Measurements from ENCODE around the gene KIAA0408. TPM values are rescaled to one million over a fixed set of nuclear protein-coding genes. Genes with fewer than 3 reads are reported as not detected.

Gene KIAA0408
- total and polyA plus RNA-seq, 2 experiments from 2014 or later, result 1.1 to 3.2 TPM

DNA sequence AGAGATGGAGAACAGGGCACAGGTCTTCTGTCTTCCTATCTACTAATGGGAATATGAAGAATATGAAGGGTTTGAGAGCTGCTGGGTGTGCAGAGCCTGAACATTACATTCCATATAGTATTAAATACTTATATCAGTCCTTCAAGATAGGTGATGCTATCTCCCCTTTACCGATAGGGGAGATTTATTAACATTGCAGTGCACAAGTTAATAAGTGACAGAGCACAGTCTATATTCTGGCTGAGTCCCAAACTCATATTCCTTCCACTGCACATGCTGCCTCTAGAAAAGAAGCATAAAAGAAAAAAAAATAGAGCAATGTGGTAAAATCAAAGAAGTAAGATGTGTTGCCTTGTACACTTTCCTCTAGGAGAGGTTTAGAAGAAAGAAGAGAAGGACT lies 18.5 kb upstream of the KIAA0408 start:
- H3K9me2 ChIP-seq (ENCODE audit: insufficient read depth), result no peaks in the 10 kb centered on the region
- H3F3A ChIP-seq (ENCODE audit: insufficient read depth), result 0 out of 2 replicates have a peak, but pooled peaks cover 7% of the 10 kb centered on the region
- H3K4me3 ChIP-seq, result no peak overlapping the region
- H3K27ac ChIP-seq, result no peak overlapping the region
- H3K9me3 ChIP-seq (ENCODE audit: low read depth), result no peaks in the 10 kb centered on the region
- no peak for DNase-seq
- TF ChIP-seq EZH2 (IDR thresholded peaks at IDR 0.05; ENCODE audit: insufficient read depth, poor library complexity, severe bottlenecking) (no peak), EZH2phosphoT487 (IDR thresholded peaks at IDR 0.05; ENCODE audit: insufficient read depth, low read depth) (no peak)
- H4K20me1 ChIP-seq (ENCODE audit: insufficient read depth), result no peaks in the 10 kb centered on the region
- H3K36me3 ChIP-seq (ENCODE audit: low read depth), result no peaks in the 10 kb centered on the region
- no peaks in the 10 kb centered on the region for H3K79me2 ChIP-seq (ENCODE audit: insufficient read depth)
- H3K27me3 ChIP-seq (replicated peaks; ENCODE audit: insufficient read depth), result no peaks in the 10 kb centered on the region
- WGBS, 2 experiments (ENCODE audit: low coverage in 1 of 2, low lambda C conversion rate in 2 of 2, missing lambda C conversion rate in 2 of 2), result 76 to 88% methylated on average over 1 of the region's 1 CpG
- no peak overlapping the region for H3K4me2 ChIP-seq (ENCODE audit: unreplicated experiment)
- H3K9ac ChIP-seq, result no peak overlapping the region
- in situ Hi-C loops (cut with MboI), result no loop called here
- peaks cover 7% of the 10 kb centered on the region; the same call in 1 of the 2 replicates for H3K4me1 ChIP-seq (ENCODE audit: insufficient read depth)
- H2AFZ ChIP-seq, result no peak overlapping the region

- peaks cover 7% of the 10 kb centered on the region for H3K4me1 ChIP-seq (ENCODE audit: insufficient read depth)
- H4K20me1 ChIP-seq (ENCODE audit: insufficient read depth), result no peaks in the 10 kb centered on the region
- TF ChIP-seq EZH2 (IDR thresholded peaks at IDR 0.05; ENCODE audit: insufficient read depth, poor library complexity, severe bottlenecking), result no peak
- no peak overlapping the region for H2AFZ ChIP-seq
- no peaks in the 10 kb centered on the region for H3K9me2 ChIP-seq (ENCODE audit: insufficient read depth)
- H3F3A ChIP-seq (ENCODE audit: insufficient read depth), result no peaks in the 10 kb centered on the region
- H3K9me3 ChIP-seq (ENCODE audit: low read depth), result no peaks in the 10 kb centered on the region
- H3K4me2 ChIP-seq (ENCODE audit: unreplicated experiment), result no peak overlapping the region
- H3K27ac ChIP-seq, result no peak overlapping the region
- no peak overlapping the region for H3K4me3 ChIP-seq
- H3K79me2 ChIP-seq (ENCODE audit: insufficient read depth), result no peaks in the 10 kb centered on the region
- H3K9ac ChIP-seq, result no peak overlapping the region
- WGBS, 2 experiments (ENCODE audit: low coverage in 1 of 2, low lambda C conversion rate in 2 of 2, missing lambda C conversion rate in 2 of 2), result 95 to 96% methylated on average over 29 to 34 of the region's 34 CpGs
- no peaks in the 10 kb centered on the region for H3K36me3 ChIP-seq (ENCODE audit: low read depth)
- DNase-seq, result no peak
- in situ Hi-C loops (cut with MboI), result no loop called here
- no peaks in the 10 kb centered on the region for H3K27me3 ChIP-seq (replicated peaks; ENCODE audit: insufficient read depth)
Measured at GRCh38 chr6:127475823-127476176, 16.6 kb upstream of the KIAA0408 start.

DNA sequence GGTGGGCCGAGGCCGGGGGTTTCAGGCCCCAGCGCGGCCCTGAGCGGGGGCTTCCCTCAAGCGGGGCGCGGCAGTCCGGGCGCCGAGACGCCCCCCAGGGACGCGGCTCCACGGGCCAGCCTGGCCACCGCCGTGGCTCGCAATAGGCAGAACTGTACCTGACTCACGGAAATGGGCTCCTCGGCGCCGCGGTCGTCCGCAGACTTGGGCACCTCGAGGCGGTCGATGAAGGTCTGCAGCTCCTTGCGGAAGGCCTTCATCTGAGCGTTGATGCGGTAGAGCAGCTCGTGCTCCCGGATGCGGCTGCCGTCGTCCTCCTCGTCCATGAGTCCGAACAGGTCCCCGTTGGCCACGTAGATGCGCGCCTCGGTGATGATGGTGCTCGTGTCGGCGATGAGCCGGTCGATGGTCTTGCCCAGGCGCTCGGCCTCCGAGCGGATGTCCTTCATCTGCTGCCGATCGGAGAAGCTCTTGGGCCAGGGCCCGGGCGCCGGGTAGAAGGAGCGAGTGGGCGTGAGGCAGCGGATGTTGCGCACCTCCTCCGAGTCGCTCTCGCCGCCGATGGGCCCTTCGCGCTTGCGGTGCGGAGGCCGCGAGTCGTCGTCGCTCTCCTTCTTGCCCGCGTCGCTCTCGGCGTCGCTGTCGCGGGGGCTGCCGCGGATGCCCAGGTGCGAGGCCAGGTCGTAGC lies 16.1 kb upstream of the KIAA0408 start:
- WGBS, 2 experiments (ENCODE audit: low coverage in 1 of 2, low lambda C conversion rate in 2 of 2, missing lambda C conversion rate in 2 of 2), result 98 to 99% methylated on average over 71 to 87 of the region's 87 CpGs
- Histone ChIP-seq H3K9ac (no peak overlapping the region), H3K27me3 (replicated peaks; ENCODE audit: insufficient read depth) (no peaks in the 10 kb centered on the region), H3K36me3 (ENCODE audit: low read depth) (no peaks in the 10 kb centered on the region), H3K4me3 (no peak overlapping the region), H3K79me2 (ENCODE audit: insufficient read depth) (no peaks in the 10 kb centered on the region), H2AFZ (no peak overlapping the region), H3K9me2 (ENCODE audit: insufficient read depth) (no peaks in the 10 kb centered on the region), H3K4me2 (ENCODE audit: unreplicated experiment) (no peak overlapping the region), H3K27ac (no peak overlapping the region), H3F3A (ENCODE audit: insufficient read depth) (no peaks in the 10 kb centered on the region), H3K4me1 (ENCODE audit: insufficient read depth) (peaks cover 7% of the 10 kb centered on the region), H3K9me3 (ENCODE audit: low read depth) (no peaks in the 10 kb centered on the region), H4K20me1 (ENCODE audit: insufficient read depth) (no peaks in the 10 kb centered on the region)
- no peak for TF ChIP-seq EZH2 (IDR thresholded peaks at IDR 0.05; ENCODE audit: insufficient read depth, poor library complexity, severe bottlenecking)
- DNase-seq, result no peak
- in situ Hi-C loops (cut with MboI), result no loop called here

DNA sequence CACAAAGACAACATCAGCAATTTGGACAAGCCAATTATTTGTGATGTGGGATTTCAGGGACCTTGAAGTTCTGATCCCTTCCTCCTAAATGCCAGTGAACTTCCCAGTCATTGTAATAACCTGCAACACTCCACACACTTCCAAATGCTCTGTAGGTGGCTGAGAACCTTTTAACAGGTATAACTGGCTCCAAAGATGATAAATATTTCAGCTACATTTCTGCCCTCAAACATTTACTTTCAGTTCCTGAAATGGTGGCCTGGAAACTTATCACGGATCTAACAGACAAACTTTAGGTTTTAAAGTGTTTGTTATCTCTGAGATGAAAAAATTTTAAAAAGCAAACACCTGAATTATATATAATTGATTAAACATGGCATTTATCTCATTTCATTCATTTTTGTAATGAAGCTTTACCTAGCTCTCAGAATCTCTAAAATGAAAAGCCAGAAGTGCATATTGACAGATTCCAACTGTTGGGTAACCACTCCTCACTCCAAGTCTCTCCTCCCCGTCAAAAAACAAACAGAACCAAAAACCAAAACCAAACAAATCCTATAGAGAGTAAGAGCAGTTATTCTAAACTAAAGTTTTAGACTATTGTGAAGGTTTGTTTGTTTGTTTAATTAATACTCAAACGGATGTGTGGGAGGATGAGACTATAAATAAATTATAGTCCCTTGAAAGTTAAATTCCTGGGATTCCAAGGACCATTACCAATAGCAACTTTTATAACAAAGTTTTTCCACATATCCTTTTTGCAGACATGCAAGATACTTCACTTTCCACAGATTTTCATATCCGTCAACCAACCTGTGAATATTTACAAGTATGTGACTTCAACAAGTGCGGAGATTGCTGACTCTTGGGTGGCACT lies 12.4 kb upstream of the KIAA0408 start:
- no peak overlapping the region for H3K4me2 ChIP-seq (ENCODE audit: unreplicated experiment)
- H3F3A ChIP-seq (ENCODE audit: insufficient read depth), result no peaks in the 10 kb centered on the region
- H3K9ac ChIP-seq, result no peak overlapping the region
- in situ Hi-C loops (cut with MboI), result no loop called here
- no peaks in the 10 kb centered on the region for H3K9me3 ChIP-seq (ENCODE audit: low read depth)
- DNase-seq, result peak; percentile 10
- H3K27ac ChIP-seq, result no peak overlapping the region
- no peak for TF ChIP-seq EZH2 (IDR thresholded peaks at IDR 0.05; ENCODE audit: insufficient read depth, poor library complexity, severe bottlenecking)
- no peaks in the 10 kb centered on the region for H3K79me2 ChIP-seq (ENCODE audit: insufficient read depth)
- no peaks in the 10 kb centered on the region for H3K27me3 ChIP-seq (replicated peaks; ENCODE audit: insufficient read depth)
- WGBS, 2 experiments (ENCODE audit: low coverage in 1 of 2, low lambda C conversion rate in 2 of 2, missing lambda C conversion rate in 2 of 2), result 75 to 77% methylated on average over 5 of the region's 5 CpGs
- no peaks in the 10 kb centered on the region for H3K36me3 ChIP-seq (ENCODE audit: low read depth)
- H3K9me2 ChIP-seq (ENCODE audit: insufficient read depth), result no peaks in the 10 kb centered on the region
- no peak overlapping the region for H3K4me3 ChIP-seq
- H4K20me1 ChIP-seq (ENCODE audit: insufficient read depth), result no peaks in the 10 kb centered on the region
- H2AFZ ChIP-seq, result no peak overlapping the region
- H3K4me1 ChIP-seq (ENCODE audit: insufficient read depth), result peaks cover 7% of the 10 kb centered on the region
